Stimulated activated CD4-positive, alpha-beta T cell treated with anti-CD3 and anti-CD28 coated beads, TNF-alpha, amount 100 ng/mL, for 48 hours (primary cell): ENCODE results near the gene KAZN.
"Not testable (repeated sequence)": the region's sequence is repeated elsewhere in the genome, so short reads cannot be mapped to it uniquely, and the experiment has no call there.

Experiments
- DNase-seq, 3 donors: peaks; one replicate each; pipeline ENCODE4 v3.0.0-alpha.2; 2020; ENCODE audit warnings: low read depth in 3 of 3

Gene KAZN

DNA sequence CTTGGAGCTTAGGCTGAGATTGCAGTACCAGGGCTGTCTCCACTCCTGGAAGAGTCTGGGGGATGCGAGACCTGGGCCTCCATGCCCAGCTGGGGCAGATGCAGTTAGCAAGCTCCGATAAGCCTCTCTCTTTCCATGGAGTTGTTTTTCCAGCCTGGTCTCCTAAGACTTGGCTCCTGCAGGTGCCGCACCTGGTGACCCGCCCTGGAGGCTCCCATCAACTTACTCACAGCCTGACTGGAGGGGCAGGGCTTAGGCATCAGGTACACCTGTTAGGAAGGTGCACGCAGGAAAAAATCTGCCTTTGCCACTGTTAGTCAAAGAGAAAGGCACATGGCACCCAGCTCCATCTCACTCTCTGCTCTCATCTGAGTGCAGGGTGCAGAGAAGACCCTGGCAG lies 356.9 kb downstream of the KAZN start:
- DNase-seq: no peak

DNA sequence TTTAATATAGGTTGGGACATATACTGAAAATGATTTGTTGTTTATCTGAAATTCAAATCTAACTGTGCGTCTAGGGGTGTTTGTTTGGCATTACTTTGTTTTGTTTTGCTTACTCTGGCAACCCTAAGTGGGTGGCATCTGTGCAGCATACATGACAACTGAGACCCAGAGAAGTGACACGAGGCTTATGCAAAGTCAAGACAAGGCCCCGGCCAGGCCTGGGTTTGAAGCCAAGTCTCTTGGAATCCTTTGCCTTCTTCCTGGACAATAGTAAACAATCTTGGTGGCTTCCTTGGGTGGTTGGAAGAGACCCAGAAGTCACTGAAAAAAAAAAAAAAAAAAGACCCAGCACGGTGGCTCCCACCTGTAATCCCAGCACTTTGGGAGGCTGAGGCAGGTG lies 357.5 kb downstream of the KAZN start:
- DNase-seq: no peak

DNA sequence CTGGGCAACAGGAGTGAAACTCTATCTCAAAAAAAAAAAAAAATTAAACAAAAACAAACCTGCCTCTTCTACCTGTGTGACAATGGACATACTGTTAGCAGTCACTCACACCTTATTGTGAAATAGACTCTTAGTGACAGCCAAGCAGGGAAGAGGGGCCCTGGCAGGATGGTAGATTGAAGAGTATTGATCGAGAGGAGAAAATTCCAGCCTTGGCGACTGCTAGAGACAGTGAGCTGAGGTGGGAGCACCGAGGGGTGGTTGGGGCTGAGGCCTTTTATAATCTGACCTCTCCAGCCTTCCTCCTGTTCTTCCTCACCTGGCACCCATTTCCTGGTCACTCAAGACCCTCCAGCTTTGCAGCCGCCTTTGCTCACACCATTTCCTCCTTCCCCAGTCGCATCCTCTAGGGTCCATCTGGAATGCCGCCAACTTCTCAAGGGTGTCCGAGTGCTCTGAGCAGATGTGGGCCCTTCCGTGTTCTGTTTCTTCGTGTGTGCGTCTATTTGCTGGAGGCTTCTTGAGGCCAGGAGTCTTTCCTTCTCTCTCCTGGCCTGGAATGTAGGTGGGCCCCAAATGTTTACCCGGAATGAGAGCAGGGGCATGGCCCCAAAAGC lies 358.2 kb downstream of the KAZN start:
- no peak for DNase-seq

GRCh38 chr1:14957375-14958098 lies 359.1 kb downstream of the KAZN start:
- DNase-seq: no peak

- no peak for DNase-seq
Observed at GRCh38 chr1:14958249-14959058, 360.0 kb downstream of the KAZN start.

DNA sequence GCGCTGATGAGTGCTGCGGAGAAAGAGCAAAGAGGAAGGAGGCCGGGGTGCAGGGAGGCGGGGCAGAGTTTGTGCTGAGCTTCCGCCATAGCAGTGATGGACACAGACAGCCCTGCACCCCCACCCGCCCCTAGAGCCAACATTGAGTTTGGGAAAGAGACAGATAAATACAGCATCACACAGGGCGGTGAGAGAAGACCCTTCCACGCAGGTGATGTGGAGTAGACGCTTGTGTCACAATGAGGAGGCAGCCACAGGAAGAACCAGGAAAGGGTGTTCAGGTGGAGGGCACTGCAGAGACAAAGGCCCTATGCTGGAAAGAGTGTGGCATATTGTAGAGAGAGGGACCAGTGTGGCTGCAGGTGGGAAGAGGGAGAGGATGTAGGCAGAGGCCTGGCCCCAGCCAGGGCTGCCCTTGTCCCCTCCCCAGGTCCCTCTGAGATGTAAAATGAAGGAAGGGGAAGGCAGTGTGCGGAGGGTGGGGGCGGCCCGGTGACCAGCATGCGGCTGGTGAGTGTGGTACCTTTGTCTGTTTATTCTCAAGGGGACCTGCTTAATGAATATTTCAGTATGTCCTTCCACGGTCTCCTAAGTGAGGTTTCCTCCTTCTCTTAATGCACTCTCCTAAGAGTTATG lies 360.7 kb downstream of the KAZN start:
- no peak for DNase-seq

DNA sequence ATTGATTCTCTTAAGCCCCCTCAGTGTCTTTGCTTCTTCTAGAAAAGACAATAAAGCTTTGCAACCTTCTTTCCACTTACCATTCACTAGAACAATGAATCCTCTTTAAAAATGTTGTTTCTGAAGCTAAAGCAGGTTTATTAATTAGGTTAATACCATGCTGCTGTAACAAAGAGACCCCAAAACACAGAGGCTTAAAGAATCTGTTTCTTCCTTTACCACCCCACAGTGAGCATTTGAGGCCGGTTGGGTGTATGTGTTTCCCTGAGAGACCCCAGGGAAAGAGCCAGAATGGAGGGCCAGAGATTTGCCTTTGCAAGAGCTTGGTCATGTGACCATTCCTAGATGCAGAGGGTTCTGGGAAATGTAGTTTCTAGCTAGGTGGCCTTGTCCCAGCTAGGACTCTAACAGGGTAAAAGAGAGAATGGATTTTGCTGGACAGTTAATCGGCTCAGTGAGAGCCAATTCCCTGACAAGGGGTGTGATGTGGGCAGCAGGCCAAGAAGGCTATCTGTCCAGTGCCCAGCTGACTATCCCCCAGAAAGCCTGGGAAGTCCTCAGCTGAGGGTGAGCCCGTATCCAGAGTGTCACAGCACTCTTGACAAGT lies 363.3 kb downstream of the KAZN start:
- DNase-seq: no peak

DNA sequence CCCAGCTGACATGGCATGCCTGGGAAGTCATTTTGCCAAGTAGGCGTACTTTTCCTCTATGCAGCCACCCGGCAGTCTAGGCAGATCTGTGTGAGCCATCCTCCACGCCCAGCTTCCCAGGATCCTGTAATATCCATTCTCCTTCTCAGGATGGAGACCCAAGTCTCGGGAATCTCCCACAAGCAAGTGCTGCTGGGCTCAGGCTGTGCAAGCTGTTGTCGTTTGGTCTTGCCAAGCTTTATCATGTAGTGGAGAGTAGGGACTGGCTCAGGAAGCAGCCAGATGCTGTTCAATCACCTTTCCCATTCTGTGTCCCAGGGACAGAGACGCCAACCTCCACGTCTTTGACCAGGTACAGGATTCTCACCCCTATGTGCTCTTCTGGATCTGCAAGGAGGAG lies 363.9 kb downstream of the KAZN start:
- no peak for DNase-seq

DNA sequence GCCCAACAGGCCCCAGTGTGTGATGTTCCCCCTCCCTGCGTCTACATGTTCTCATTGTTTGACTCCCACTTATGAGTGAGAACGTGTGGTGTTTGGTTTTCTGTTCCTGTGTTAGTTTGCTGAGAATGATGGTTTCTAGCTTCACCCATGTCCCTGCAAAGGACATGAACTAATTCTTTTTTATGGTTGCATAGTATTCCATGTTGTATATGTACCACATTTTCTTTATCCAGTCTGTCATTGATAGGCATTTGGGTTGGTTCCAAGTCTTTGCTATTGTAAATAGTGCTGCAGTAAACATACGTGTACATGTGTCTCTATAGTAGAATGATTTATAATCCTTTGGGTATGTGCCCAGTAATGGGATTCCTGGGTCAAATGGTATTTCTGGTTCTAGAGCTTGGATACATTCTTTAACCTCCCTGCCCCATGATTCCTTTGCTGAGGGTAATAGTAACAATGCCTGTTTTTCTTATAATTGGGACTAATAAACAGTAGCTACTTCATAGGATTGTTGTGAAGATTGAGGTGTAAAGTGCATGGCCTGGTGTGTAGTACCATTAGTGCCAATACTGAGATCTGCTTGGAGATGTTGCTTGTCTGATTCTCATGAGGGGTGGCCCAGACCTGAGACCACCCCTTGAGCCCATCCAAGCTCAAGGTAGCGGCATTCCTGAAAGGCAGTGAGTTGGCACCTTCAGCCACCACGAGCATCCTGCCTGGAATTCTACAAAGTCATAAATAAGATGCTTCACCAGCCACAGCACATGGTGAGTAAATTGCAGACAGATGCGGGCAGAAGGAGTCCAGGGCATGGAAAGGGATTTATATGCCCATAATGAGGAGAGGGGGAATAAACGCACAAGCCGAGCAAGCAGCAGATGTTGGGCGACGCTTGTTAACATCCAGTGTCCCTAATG lies 365.6 kb downstream of the KAZN start:
- DNase-seq: not testable (repeated sequence)

GRCh38 chr1:14964711-14965055 lies 366.2 kb downstream of the KAZN start:
- DNase-seq: no peak

- no peak for DNase-seq
Observed at GRCh38 chr1:14968251-14968851, 369.9 kb downstream of the KAZN start.

DNA sequence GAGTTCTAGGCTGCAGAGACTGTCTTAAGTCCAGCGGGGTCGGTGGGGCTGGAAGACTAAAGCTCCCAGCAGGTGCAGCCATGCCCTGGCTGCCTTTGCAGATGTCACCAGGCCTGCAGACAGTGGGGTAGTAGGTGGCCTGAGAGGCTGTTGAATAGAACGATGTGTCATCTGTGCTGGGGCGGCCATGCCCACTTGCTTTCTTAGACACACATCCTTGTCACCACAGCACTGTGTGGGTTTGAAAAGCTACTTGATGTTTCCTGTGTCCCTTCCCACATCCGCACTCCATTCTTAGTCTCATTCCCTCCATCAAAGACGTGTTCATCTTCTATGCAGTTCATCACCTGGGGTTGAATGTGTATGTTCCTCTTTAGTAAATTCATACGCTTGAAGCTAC lies 370.5 kb downstream of the KAZN start:
- DNase-seq: peak in 2 of 3 donors; percentile 19 to 48

GRCh38 chr1:14970115-14970798 lies 371.8 kb downstream of the KAZN start:
- DNase-seq: peak in 2 of 3 donors; percentile 35 to 39

DNA sequence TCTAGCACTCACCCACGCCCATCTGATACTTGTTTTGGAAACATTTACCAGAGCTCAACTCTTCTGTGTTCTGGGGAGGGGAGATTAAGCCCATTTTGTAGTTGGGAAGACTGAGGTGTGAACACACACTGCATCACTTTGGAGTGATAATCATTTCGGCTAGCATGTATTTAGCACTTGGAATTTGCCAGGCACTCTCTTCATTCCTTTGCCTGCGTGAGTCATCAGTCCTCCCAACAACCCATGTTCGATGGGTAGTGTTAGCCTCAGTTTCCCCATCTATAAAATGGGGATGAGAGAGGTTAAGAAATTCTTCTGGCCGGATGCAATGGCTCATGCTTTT lies 372.3 kb downstream of the KAZN start:
- DNase-seq: no peak

DNA sequence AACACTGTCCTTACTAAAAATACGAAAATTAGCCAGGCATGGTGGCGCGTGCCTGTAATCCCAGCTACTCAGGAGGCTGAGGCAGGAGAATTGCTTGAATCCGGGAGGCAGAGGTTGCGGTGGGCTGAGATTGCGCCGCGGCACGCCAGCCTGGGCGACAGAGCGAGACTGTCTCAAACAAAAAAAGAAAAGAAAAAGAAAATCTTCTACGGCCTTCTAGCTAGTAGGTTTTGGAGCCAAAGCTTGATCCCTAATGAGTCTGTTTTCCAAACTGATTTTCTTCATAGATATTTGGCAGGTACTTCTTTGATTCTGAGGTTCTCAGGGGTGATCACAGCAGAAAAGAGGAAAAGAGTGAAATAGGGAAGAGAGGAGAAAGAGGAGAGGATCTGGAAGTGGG lies 372.7 kb downstream of the KAZN start:
- no peak for DNase-seq

- no peak for DNase-seq
Observed at GRCh38 chr1:14972107-14972506, 373.6 kb downstream of the KAZN start.

GRCh38 chr1:14973773-14974172 lies 375.3 kb downstream of the KAZN start:
- no peak for DNase-seq

DNA sequence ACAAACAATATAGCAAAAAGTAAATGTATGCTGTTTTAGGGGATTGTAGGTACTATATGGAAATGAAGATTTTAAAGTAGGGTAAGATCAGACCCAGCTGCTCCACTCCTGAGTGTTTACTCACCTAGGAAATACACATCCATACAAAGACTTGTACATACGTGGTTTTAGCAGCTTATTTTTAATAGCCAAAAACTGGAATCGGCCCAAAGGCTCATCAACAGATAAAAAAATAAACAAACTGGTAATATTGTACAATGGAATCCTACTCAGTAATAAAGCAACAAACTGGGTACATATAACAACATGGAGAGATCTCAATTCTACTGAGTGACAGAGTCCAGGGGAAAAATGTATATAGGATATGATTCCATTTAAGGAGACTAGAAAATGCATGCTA lies 375.9 kb downstream of the KAZN start:
- DNase-seq: no peak

GRCh38 chr1:14975119-14975518 lies 376.6 kb downstream of the KAZN start:
- no peak for DNase-seq

DNA sequence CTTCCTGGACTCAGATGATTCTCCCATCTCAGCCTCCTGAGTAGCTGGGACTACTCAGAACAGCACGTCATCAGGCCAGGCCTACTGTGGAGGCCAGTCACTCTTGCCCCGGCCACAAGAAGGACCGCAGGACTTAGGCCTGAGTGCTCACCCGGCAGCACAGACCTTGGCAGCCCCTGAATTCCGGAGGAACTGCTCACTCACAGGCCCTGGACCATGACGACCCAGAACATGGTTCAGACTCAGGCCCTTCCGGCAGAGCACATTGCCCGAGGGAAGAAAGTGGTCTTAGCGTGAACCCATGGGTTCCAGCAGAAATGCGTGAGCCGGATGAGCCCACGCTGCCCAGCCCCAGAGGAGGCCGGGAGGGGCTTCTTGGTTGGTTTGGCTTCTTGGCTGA lies 377.8 kb downstream of the KAZN start:
- no peak for DNase-seq
